Esophagus squamous epithelium (tissue), 4 donors: Measurements from ENCODE around the gene METTL1.

Experiments used
- CTCF ChIP-seq, 6 experiments: fragments of 450-650 bp in 4 of 6; fragments of 200-600 bp in 2 of 6; sonication (generic) in 2 of 6; IDR thresholded peaks; one replicate each; pipeline ENCODE4 v1.5.1; 2016 to 2019; ENCODE audit warnings: antibody characterized with exemption in 6 of 6, mild to moderate bottlenecking in 4 of 6, moderate library complexity in 4 of 6
- POLR2A ChIP-seq, 4 donors: fragments of 450-650 bp; IDR thresholded peaks; one replicate each; pipeline ENCODE4 v1.6.1; 2017; ENCODE audit warnings: antibody characterized with exemption in 4 of 4, mild to moderate bottlenecking in 4 of 4, moderate library complexity in 3 of 4

DNA sequence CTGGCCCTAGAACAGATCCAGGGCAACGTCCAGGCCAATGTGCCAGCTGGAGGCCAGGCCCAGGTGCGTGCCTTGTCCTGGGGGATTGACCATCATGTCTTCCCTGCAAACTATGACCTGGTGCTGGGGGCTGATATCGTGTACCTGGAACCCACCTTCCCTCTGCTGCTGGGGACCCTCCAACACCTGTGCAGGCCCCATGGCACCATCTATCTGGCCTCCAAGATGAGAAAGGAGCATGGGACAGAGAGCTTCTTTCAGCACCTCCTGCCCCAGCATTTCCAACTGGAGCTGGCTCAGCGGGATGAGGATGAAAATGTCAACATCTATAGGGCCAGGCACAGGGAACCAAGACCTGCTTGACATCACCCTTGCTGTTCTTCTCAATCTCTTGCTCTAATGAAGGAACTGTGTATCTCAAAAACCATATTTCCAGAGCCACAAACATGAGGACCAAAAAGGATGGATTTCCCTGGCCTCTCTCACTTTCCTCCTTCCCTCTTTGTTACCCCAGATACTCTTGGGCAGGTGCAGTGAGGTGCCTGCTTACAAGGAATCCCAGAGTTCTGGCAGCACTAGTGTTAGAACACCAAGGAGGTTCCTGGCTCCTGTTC lies 8.5 kb upstream of the METTL1 start:
- no peak for TF ChIP-seq POLR2A (IDR thresholded peaks at IDR 0.05)
- TF ChIP-seq CTCF (IDR thresholded peaks at IDR 0.05): no peak
